ENCODE results near the gene STYK1. TPM values are rescaled to one million over a fixed set of nuclear protein-coding genes. Genes with fewer than 3 reads are reported as not detected.

The STYK1 gene
- total RNA-seq, 4 donors from 2014 or later, result 1.0 to 2.3 (median 1.2) TPM

DNA sequence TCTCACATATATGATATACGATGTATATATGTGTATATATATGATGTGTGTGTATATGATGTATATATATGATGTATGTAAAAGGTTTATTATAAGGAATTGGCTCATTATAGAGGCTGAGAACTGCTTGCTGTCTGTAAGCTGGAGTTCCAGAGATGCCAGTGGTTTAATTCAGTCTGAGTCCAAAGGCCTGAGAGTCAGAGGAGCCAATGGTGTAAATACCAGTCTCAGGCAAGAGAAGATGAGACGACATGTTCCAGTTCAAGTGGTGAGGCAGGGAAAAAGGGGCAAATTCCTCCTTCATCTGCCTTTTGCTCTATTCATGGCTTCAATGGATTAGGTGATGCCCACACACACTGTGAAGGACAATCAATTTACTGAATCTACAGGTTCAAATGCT is 17.1 kb upstream of the STYK1 start:
- no peak overlapping the region for H3K27ac ChIP-seq
- no peaks in the 10 kb centered on the region for H3K27me3 ChIP-seq
- no peak for DNase-seq (ENCODE audit: low spot score in 2 of 2)
- peaks cover 8% of the 10 kb centered on the region for H3K36me3 ChIP-seq
- peaks cover 6% of the 10 kb centered on the region for H3K4me1 ChIP-seq
- H3K4me3 ChIP-seq, result no peak overlapping the region
- no peak for TF ChIP-seq CTCF (IDR thresholded peaks at IDR 0.05)
- no peak for TF ChIP-seq POLR2A (IDR thresholded peaks at IDR 0.05)
- no peak for TF ChIP-seq EP300 (IDR thresholded peaks at IDR 0.05)
- no peak for TF ChIP-seq POLR2AphosphoS5 (IDR thresholded peaks at IDR 0.05)
- no peaks in the 10 kb centered on the region for H3K9me3 ChIP-seq
- WGBS, result 94% methylated on average over 2 of the region's 2 CpGs

GRCh38 chr12:10689146-10689545 is 15.3 kb upstream of the STYK1 start:
- peaks cover 6% of the 10 kb centered on the region for H3K4me1 ChIP-seq
- no peak for DNase-seq (ENCODE audit: low spot score in 2 of 2)
- H3K4me3 ChIP-seq, result no peak overlapping the region
- no peak overlapping the region for H3K27ac ChIP-seq
- WGBS, result 50% methylated on average over 2 of the region's 2 CpGs
- H3K27me3 ChIP-seq, result no peaks in the 10 kb centered on the region
- H3K9me3 ChIP-seq, result no peaks in the 10 kb centered on the region
- no peaks in the 10 kb centered on the region for H3K36me3 ChIP-seq
- TF ChIP-seq POLR2A (IDR thresholded peaks at IDR 0.05), result no peak
- TF ChIP-seq CTCF (IDR thresholded peaks at IDR 0.05), result no peak
- no peak for TF ChIP-seq EP300 (IDR thresholded peaks at IDR 0.05)
- TF ChIP-seq POLR2AphosphoS5 (IDR thresholded peaks at IDR 0.05), result no peak

- TF ChIP-seq EP300 (IDR thresholded peaks at IDR 0.05) (no peak), POLR2AphosphoS5 (IDR thresholded peaks at IDR 0.05) (no peak), CTCF (IDR thresholded peaks at IDR 0.05) (no peak), POLR2A (IDR thresholded peaks at IDR 0.05) (no peak)
- Histone ChIP-seq H3K36me3 (no peaks in the 10 kb centered on the region), H3K27me3 (no peaks in the 10 kb centered on the region), H3K27ac (no peak overlapping the region), H3K4me3 (no peak overlapping the region), H3K4me1 (peaks cover 6% of the 10 kb centered on the region), H3K9me3 (no peaks in the 10 kb centered on the region)
- no peak for DNase-seq (ENCODE audit: low spot score in 2 of 2)
- 96% methylated on average over 1 of the region's 1 CpG for WGBS
Observed at GRCh38 chr12:10688042-10688441, 14.2 kb upstream of the STYK1 start.

GRCh38 chr12:10672231-10672868 is 1.5 kb downstream of the STYK1 start:
- Histone ChIP-seq H3K27me3 (peaks cover 7% of the 10 kb centered on the region), H3K4me1 (peaks cover 13% of the 10 kb centered on the region), H3K9me3 (no peaks in the 10 kb centered on the region), H3K4me3 (no peak overlapping the region), H3K27ac (no peak overlapping the region), H3K36me3 (no peaks in the 10 kb centered on the region)
- DNase-seq (ENCODE audit: low spot score in 2 of 2), result no peak
- 75% methylated on average over 15 of the region's 15 CpGs for WGBS
- TF ChIP-seq POLR2AphosphoS5 (IDR thresholded peaks at IDR 0.05) (no peak), POLR2A (IDR thresholded peaks at IDR 0.05) (no peak), EP300 (IDR thresholded peaks at IDR 0.05) (no peak), CTCF (IDR thresholded peaks at IDR 0.05) (no peak)

GRCh38 chr12:10669533-10669932 is 4.3 kb downstream of the STYK1 start:
- Histone ChIP-seq H3K27ac (no peak overlapping the region), H3K9me3 (no peaks in the 10 kb centered on the region), H3K27me3 (peaks cover 7% of the 10 kb centered on the region), H3K4me1 (peaks cover 13% of the 10 kb centered on the region), H3K36me3 (no peaks in the 10 kb centered on the region), H3K4me3 (no peak overlapping the region)
- TF ChIP-seq POLR2A (IDR thresholded peaks at IDR 0.05), result no peak
- no peak for TF ChIP-seq EP300 (IDR thresholded peaks at IDR 0.05)
- no peak for TF ChIP-seq CTCF (IDR thresholded peaks at IDR 0.05)
- no peak for TF ChIP-seq POLR2AphosphoS5 (IDR thresholded peaks at IDR 0.05)
- DNase-seq (ENCODE audit: low spot score in 2 of 2), result no peak
- 90% methylated on average over 1 of the region's 1 CpG for WGBS
